GM13977 (cell line): ENCODE measurements around the gene HPS6.

Experiments used
- DNase-seq: peaks from one replicate; pipeline ENCODE4 v3.0.0; 2012; ENCODE audit warnings: low spot score
- in situ Hi-C: fragments of 300-500 bp; cut with MboI; formaldehyde crosslinking; loops from one replicate; pipeline ENCODE4 v1.12.0; 2022; ENCODE audit warnings: low sequenced_read_pairs, low pct_unique_long_range_greater_than_20kb, mixed read lengths, inconsistent platforms; ENCODE audit not compliant: unreplicated experiment
- TF ChIP-seq, protein P1 (sequence below): IDR thresholded peaks from 2 replicates; pipeline ENCODE4 v1.5.1; 2012; ENCODE audit warnings: mild to moderate bottlenecking, control low read depth; ENCODE audit not compliant: insufficient read depth; ENCODE audit errors: extremely low read depth, missing control alignments

The HPS6 gene

GRCh38 chr10:102055647-102056419 lies 9.3 kb upstream of the HPS6 start, which contains the start of gene ARMH3:
ARMH3 (minus strand) TSS chr10:102056173; CDS start chr10:102040114, 16,059 bp downstream.
- peak; percentile 98 for DNase-seq
- in situ Hi-C loops = no loop called here
- TF ChIP-seq, protein P1, sequence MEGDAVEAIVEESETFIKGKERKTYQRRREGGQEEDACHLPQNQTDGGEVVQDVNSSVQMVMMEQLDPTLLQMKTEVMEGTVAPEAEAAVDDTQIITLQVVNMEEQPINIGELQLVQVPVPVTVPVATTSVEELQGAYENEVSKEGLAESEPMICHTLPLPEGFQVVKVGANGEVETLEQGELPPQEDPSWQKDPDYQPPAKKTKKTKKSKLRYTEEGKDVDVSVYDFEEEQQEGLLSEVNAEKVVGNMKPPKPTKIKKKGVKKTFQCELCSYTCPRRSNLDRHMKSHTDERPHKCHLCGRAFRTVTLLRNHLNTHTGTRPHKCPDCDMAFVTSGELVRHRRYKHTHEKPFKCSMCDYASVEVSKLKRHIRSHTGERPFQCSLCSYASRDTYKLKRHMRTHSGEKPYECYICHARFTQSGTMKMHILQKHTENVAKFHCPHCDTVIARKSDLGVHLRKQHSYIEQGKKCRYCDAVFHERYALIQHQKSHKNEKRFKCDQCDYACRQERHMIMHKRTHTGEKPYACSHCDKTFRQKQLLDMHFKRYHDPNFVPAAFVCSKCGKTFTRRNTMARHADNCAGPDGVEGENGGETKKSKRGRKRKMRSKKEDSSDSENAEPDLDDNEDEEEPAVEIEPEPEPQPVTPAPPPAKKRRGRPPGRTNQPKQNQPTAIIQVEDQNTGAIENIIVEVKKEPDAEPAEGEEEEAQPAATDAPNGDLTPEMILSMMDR = no peak

DNA sequence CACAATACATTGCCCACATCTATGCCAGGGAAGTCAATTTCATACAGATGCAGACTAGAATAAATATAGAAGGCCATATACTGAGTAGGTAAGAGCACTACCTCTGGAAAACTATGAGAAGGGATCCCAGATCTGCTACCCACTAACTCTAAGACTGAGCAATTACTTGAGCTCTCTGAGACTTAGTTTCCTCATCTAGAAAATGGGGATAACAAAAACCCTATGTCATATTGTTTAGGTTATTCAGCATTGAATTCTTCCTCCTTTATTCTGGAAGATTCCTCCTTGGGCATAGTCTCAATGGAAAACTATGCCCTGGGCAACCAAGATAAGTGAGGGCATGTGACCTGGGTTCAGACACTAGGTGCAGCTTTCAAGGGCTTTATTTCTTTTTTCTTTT lies 5.2 kb upstream of the HPS6 start:
- in situ Hi-C loops = no loop called here
- DNase-seq = no peak
- TF ChIP-seq, protein P1 = no peak

GRCh38 chr10:102064503-102064867 lies 664 bp upstream of the HPS6 start:
- TF ChIP-seq, protein P1 = no peak
- in situ Hi-C loops = no loop called here
- no peak for DNase-seq

DNA sequence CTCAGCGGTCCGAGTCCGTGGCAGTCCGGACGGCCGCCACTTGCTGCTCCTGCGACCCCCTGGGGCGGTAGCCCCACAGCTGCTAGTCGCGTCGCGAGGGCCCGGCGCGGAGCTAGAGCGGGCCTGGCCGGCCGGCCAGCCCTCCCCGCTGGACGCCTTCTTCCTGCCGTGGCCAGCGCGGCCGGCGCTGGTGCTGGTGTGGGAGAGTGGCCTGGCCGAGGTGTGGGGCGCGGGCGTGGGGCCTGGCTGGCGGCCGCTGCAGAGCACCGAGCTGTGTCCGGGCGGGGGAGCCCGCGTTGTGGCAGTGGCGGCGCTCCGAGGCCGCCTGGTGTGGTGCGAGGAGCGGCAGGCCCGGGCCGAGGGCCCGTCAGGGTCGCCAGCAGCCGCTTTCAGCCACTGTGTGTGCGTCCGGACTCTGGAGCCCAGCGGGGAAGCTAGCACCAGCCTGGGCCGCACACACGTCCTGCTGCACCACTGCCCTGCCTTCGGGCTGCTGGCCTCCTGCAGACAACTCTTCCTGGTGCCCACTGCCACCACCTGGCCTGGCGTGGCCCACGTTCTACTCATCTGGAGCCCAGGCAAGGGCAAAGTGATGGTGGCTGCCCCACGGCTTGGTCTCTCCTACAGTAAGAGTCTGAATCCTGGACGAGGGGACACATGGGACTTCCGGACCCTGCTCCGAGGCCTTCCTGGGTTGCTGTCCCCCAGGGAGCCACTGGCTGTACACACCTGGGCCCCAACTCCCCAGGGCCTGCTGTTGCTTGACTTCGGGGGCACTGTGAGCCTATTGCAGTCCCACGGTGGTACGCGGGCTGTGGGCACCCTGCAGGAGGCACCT lies 631 bp downstream of the HPS6 start:
- TF ChIP-seq, protein P1 = no peak
- in situ Hi-C loops = no loop called here
- peak; percentile 46 for DNase-seq

GRCh38 chr10:102066399-102067088 lies 1.4 kb downstream of the HPS6 start:
- no peak for DNase-seq
- TF ChIP-seq, protein P1 = no peak
- in situ Hi-C loops = no loop called here
